HG02588 (cell line): ENCODE results near the gene GPR63.

Experiments
- ATAC-seq: cut with Tn5 transposase; IDR thresholded peaks from one replicate; pipeline ENCODE4 v1.9.1; 2021; ENCODE audit warnings: mild to moderate bottlenecking, moderate library complexity; ENCODE audit not compliant: unreplicated experiment

GPR63 gene

GRCh38 chr6:96823743-96824142 is 13.5 kb downstream of the GPR63 start:
- ATAC-seq, result no peak

GRCh38 chr6:96821034-96821433 is 16.2 kb downstream of the GPR63 start:
- ATAC-seq, result no peak

GRCh38 chr6:96816301-96816817 is 20.9 kb downstream of the GPR63 start:
- ATAC-seq, result no peak

GRCh38 chr6:96814625-96815024 is 22.7 kb downstream of the GPR63 start:
- ATAC-seq, result no peak

GRCh38 chr6:96812077-96812703 is 25.1 kb downstream of the GPR63 start:
- no peak for ATAC-seq

GRCh38 chr6:96811670-96812069 is 25.6 kb downstream of the GPR63 start:
- no peak for ATAC-seq

GRCh38 chr6:96811136-96811535 is 26.1 kb downstream of the GPR63 start:
- ATAC-seq, result no peak

GRCh38 chr6:96809119-96809518 is 28.2 kb downstream of the GPR63 start:
- no peak for ATAC-seq

GRCh38 chr6:96803106-96803481 is 34.2 kb downstream of the GPR63 start:
- ATAC-seq, result no peak

GRCh38 chr6:96795481-96795880 is 41.8 kb downstream of the GPR63 start:
- no peak for ATAC-seq

GRCh38 chr6:96794980-96795379 is 42.3 kb downstream of the GPR63 start:
- ATAC-seq, result no peak

- ATAC-seq, result no peak
Observed at GRCh38 chr6:96792561-96793190, 44.6 kb downstream of the GPR63 start.

- ATAC-seq, result no peak
Observed at GRCh38 chr6:96789871-96790270, 47.4 kb downstream of the GPR63 start.

- ATAC-seq, result no peak
Observed at GRCh38 chr6:96787846-96788580, 49.3 kb downstream of the GPR63 start.

GRCh38 chr6:96786336-96786735 is 50.9 kb downstream of the GPR63 start:
- ATAC-seq, result no peak

GRCh38 chr6:96784650-96785049 is 52.6 kb downstream of the GPR63 start:
- ATAC-seq, result no peak

GRCh38 chr6:96783307-96783706 is 54.0 kb downstream of the GPR63 start:
- no peak for ATAC-seq

- ATAC-seq, result no peak
Observed at GRCh38 chr6:96781557-96781956, 55.7 kb downstream of the GPR63 start.

- no peak for ATAC-seq
Observed at GRCh38 chr6:96777113-96777512, 60.2 kb downstream of the GPR63 start.

GRCh38 chr6:96775727-96776400 is 61.4 kb downstream of the GPR63 start:
- no peak for ATAC-seq

- no peak for ATAC-seq
Observed at GRCh38 chr6:96766769-96767168, 70.5 kb downstream of the GPR63 start.
